Gastrocnemius medialis (tissue), 4 donors: ENCODE measurements around the gene NARF. TPM values are rescaled to one million over a fixed set of nuclear protein-coding genes. Genes with fewer than 3 reads are reported as not detected.
A peak's percentile ranks its signal among the peaks of the same experiment; 100 is the strongest.
"Not testable (repeated sequence)": the region's sequence is repeated elsewhere in the genome, so short reads cannot be mapped to it uniquely, and the experiment has no call there.

Source experiments
- ATAC-seq, 2 donors: fragments of 150-250 bp; one replicate each; pipeline ENCODE4 v1.9.1; 2016
- DNase-seq, 2 donors: peaks; one replicate each; pipeline ENCODE4 v3.0.0-alpha.2; 2019
- H3K27ac ChIP-seq, 4 donors: fragments of 200-600 bp; sonication (generic); 1 replicate in 1 of 4; 2 replicates in 3 of 4; pipeline ENCODE4 v1.5.1; 2016 to 2018; ENCODE audit warnings: mild to moderate bottlenecking in 2 of 4, moderate library complexity in 1 of 4
- H3K27me3 ChIP-seq, 3 donors: fragments of 200-600 bp; sonication (generic) in 2 of 3; 1 replicate in 1 of 3; 2 replicates in 2 of 3; pipeline versions ENCODE4 v1.5.1 to v1.6.0; 2016 to 2019; ENCODE audit warnings: mild to moderate bottlenecking in 1 of 3, moderate library complexity in 1 of 3
- H3K36me3 ChIP-seq, 2 donors: fragments of 200-600 bp; sonication (generic) in 1 of 2; one replicate each; pipeline ENCODE4 v1.5.1; 2017 to 2018
- H3K4me1 ChIP-seq, 2 donors: fragments of 200-600 bp; sonication (generic) in 1 of 2; one replicate each; pipeline ENCODE4 v1.5.1; 2016 to 2017; ENCODE audit warnings: mild to moderate bottlenecking in 2 of 2
- H3K4me3 ChIP-seq, 4 donors: fragments of 200-600 bp; sonication (generic) in 3 of 4; 1 replicate in 1 of 4; 2 replicates in 3 of 4; pipeline ENCODE4 v1.5.1; 2016 to 2019; ENCODE audit warnings: mild to moderate bottlenecking in 2 of 4
- H3K9me3 ChIP-seq, 3 donors: fragments of 200-600 bp; sonication (generic) in 2 of 3; 1 replicate in 1 of 3; 2 replicates in 2 of 3; pipeline ENCODE4 v1.5.1; 2016 to 2019
- POLR2A ChIP-seq, 2 donors: fragments of 450-650 bp; IDR thresholded peaks; one replicate each; pipeline ENCODE4 v1.6.1; 2017; ENCODE audit warnings: antibody characterized with exemption in 2 of 2, mild to moderate bottlenecking in 2 of 2, moderate library complexity in 2 of 2
- in situ Hi-C, 4 donors: fragments of 200-750 bp; cut with MboI; loops; one replicate each; pipeline versions ENCODE4 v1.15.0 to v1.8.0; 2017; ENCODE audit warnings: low sequenced_read_pairs in 4 of 4
- intact Hi-C: fragments of 100-400 bp; cut with DNase I; formaldehyde crosslinking; loops from one replicate; pipeline ENCODE4 v1.15.1; 2023; ENCODE audit warnings: low total_unique reads
- total RNA-seq, 4 donors: library from RNA; depleted of rRNA; stranded (reverse); fragments of >200 nt; gene quantifications; one replicate each; pipeline versions ENCODE4 v1.1.0 to v1.2.3, GENCODE V29; 2016
- TF ChIP-seq, protein P1 (sequence below), 5 experiments: fragments of 450-650 bp in 3 of 5; fragments of 200-600 bp in 2 of 5; sonication (generic) in 2 of 5; IDR thresholded peaks in 4 of 5; conservative IDR thresholded peaks in 1 of 5; 1 replicate in 4 of 5; 2 replicates in 1 of 5; pipeline ENCODE4 v1.5.1; 2016 to 2019; ENCODE audit warnings: antibody characterized with exemption in 5 of 5, mild to moderate bottlenecking in 3 of 5, moderate library complexity in 3 of 5

NARF gene
- total RNA-seq, 4 donors from 2014 or later, result 29.6 to 63.4 (median 49.0) TPM

GRCh38 chr17:82505296-82505695 is 46.8 kb downstream of the NARF start:
- no peak for TF ChIP-seq POLR2A (IDR thresholded peaks at IDR 0.05)
- TF ChIP-seq, protein P1, sequence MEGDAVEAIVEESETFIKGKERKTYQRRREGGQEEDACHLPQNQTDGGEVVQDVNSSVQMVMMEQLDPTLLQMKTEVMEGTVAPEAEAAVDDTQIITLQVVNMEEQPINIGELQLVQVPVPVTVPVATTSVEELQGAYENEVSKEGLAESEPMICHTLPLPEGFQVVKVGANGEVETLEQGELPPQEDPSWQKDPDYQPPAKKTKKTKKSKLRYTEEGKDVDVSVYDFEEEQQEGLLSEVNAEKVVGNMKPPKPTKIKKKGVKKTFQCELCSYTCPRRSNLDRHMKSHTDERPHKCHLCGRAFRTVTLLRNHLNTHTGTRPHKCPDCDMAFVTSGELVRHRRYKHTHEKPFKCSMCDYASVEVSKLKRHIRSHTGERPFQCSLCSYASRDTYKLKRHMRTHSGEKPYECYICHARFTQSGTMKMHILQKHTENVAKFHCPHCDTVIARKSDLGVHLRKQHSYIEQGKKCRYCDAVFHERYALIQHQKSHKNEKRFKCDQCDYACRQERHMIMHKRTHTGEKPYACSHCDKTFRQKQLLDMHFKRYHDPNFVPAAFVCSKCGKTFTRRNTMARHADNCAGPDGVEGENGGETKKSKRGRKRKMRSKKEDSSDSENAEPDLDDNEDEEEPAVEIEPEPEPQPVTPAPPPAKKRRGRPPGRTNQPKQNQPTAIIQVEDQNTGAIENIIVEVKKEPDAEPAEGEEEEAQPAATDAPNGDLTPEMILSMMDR (IDR thresholded peaks at IDR 0.05 in 4 of 5, conservative IDR thresholded peaks at IDR 0.05 in 1 of 5), result no peak
- no peaks in the 10 kb centered on the region for H3K36me3 ChIP-seq
- H3K9me3 ChIP-seq, result no peaks in the 10 kb centered on the region
- H3K27me3 ChIP-seq, result no peaks in the 10 kb centered on the region
- no peak for DNase-seq
- no peak for ATAC-seq
- in situ Hi-C loops, result loop anchor here in 1 of 4 donors (10.0 kb wide), 1 partner anchor 50 kb away; no protein-coding TSS in a partner anchor
- H3K4me1 ChIP-seq, result no peaks in the 10 kb centered on the region
- intact Hi-C loops, result no loop called here
- no peak overlapping the region for H3K27ac ChIP-seq
- no peak overlapping the region for H3K4me3 ChIP-seq

DNA sequence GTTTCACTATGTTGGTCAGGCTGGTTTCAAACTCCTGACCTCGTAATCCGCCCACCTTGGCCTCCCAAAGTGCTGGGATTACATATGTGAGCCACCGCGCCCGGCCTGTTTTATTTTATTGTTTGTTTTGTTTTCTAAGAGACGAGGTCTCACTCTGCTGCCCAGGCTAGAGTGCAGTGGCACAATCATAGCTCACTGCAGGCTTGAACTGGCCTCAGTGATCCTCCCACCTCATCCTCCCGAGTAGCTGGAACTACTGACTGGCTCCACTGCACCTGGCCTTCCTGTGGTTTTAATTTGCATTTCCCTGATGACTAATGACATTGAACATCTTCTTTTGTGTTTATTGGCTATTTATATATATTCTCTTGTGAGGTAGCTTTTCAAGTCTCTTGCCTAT is 47.9 kb downstream of the NARF start:
- ATAC-seq, H3K4me1 ChIP-seq, DNase-seq, H3K4me3 ChIP-seq, H3K36me3 ChIP-seq, intact Hi-C loops, H3K27ac ChIP-seq, H3K9me3 ChIP-seq, H3K27me3 ChIP-seq: not testable (repeated sequence)
- in situ Hi-C loops, result loop anchor here in 1 of 4 donors (10.0 kb wide), 1 partner anchor 48 kb away; no protein-coding TSS in a partner anchor

- H3K4me3 ChIP-seq, result no peak overlapping the region
Observed at GRCh38 chr17:82507631-82508175, 49.2 kb downstream of the NARF start.

DNA sequence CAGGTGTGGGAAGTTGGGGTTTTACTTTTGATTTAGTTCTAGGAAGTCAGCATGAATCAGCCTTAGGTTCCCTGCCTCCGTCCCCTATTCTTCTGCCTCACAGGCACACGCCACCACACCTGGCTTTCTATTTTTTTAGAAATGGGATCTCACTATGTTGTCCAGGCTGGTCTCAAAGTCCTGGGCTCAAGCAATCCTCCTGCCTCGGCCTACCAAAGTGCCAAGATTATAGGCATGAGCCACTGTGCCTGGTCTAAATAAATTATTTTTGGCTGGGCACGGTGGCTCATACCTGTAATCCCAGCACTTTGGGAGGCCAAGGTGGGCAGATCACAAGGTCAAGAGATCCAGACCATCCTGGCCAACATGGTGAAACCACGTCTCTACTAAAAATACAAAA is 53.1 kb downstream of the NARF start:
- ATAC-seq, H3K27me3 ChIP-seq, H3K9me3 ChIP-seq, H3K4me3 ChIP-seq, H3K36me3 ChIP-seq, DNase-seq, intact Hi-C loops, in situ Hi-C loops, H3K27ac ChIP-seq, H3K4me1 ChIP-seq: not testable (repeated sequence)

More at GRCh38 chr17:82507631-82508175, 49.2 kb downstream of the NARF start:
- TF ChIP-seq, protein P1 (IDR thresholded peaks at IDR 0.05 in 4 of 5, conservative IDR thresholded peaks at IDR 0.05 in 1 of 5), result no peak
- no peak for TF ChIP-seq POLR2A (IDR thresholded peaks at IDR 0.05)
- no peaks in the 10 kb centered on the region for H3K9me3 ChIP-seq
- H3K27ac ChIP-seq, result no peak overlapping the region
- no peaks in the 10 kb centered on the region for H3K36me3 ChIP-seq
- peak; percentile 39 to 62 for ATAC-seq
- no peaks in the 10 kb centered on the region for H3K4me1 ChIP-seq
- DNase-seq, result no peak
- no peaks in the 10 kb centered on the region for H3K27me3 ChIP-seq
- in situ Hi-C loops, result loop anchor here in 1 of 4 donors (10.0 kb wide), 1 partner anchor 47 kb away; no protein-coding TSS in a partner anchor
- intact Hi-C loops, result no loop called here

- ATAC-seq, H3K4me1 ChIP-seq, H3K9me3 ChIP-seq, DNase-seq, H3K36me3 ChIP-seq, H3K4me3 ChIP-seq, H3K27me3 ChIP-seq, intact Hi-C loops, in situ Hi-C loops, H3K27ac ChIP-seq: not testable (repeated sequence)
Observed at GRCh38 chr17:82513864-82514263, 55.3 kb downstream of the NARF start.

DNA sequence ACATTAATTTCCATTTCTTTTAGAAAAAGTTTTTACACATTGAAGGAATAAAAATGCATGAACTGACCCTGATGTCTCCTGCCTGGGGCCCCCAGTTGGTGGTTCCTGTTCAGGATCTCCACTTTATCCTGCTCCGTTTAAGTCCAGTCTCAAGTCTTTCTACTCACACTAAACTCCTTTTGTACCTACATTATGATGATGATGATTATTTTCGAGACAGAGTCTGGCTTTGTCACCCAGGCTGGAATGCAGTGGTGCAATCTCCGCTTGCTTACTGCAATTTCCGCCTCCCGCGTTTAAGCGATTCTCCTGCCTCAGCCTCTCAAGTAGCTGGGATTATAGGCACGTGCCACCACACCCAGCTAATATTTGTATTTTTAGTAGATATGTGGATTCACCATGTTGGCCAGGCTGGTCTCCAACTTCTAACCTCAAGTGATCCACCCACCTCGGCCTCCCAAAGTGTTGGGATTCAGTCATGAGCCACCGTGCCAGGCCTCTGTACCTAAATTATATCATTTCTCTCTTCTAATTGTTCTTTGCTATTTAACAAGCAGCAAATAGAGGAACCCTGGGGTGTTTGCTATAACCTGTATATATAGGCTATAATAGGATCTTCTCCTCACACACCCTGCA is 58.8 kb downstream of the NARF start:
- H3K9me3 ChIP-seq, result no peaks in the 10 kb centered on the region
- H3K27ac ChIP-seq, result no peak overlapping the region
- TF ChIP-seq, protein P1 (IDR thresholded peaks at IDR 0.05 in 4 of 5, conservative IDR thresholded peaks at IDR 0.05 in 1 of 5), result no peak
- no peak for TF ChIP-seq POLR2A (IDR thresholded peaks at IDR 0.05)
- DNase-seq (no peak), ATAC-seq (no peak)
- H3K27me3 ChIP-seq, result no peaks in the 10 kb centered on the region
- peaks cover 11 to 12% of the 10 kb centered on the region in 2 donors for H3K4me1 ChIP-seq
- in situ Hi-C loops, result no loop called here
- H3K36me3 ChIP-seq, result no peaks in the 10 kb centered on the region
- H3K4me3 ChIP-seq, result no peak overlapping the region
- intact Hi-C loops, result no loop called here
